ENCODE measurements around the gene CASZ1.

The CASZ1 gene

DNA sequence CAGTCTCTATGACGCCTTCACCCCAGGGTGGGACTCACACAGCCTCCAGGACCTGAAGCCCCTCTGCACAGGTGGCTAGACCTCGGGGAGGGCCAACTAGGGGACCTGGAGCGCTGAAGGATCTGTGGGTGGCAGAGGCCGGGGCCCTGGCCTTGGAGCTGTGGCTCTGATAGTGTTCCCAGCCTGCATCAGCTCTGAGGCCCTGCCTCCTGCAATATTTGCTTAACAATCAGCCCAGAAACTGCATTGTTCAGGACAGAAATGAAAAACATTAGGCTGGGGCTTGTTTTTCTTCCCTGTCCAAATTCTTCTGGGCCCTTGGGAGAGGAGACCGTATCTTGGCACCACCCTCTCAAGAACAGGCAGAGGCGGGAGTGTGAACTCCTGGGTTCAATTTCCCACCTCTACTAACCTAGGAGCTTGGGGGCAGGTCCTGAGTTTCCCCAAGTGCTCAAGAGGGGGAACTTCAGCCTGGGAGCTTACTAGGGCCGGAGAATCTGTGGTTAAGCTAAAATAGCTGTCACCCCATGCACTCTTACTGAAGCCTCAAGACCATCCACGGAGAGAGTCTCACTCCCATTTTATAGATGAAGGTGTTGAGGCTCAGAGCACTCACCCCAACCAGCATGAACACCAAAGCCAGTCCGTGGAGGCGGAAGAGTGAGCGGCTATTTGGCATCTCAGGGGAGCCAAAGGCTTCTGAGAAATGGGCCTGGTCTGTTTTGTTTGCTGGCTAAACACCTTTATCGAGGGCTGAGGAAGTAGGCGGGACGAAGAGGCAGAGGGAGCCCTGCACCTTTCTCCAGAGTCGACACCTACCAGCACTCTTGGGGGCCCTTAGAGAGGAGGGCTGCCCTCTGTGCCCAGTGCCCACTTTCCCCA, 18.8 kb upstream of the CASZ1 start:
- Histone ChIP-seq H3K4me1 (ENCODE audit: control insufficient read depth in 1 of 2, insufficient read depth in 2 of 2, low read length in 2 of 2) (peaks cover 40 to 54% of the 10 kb centered on the region in 2 donors), H3K27me3 (ENCODE audit: control insufficient read depth in 1 of 2, insufficient read depth in 2 of 2, low read length in 2 of 2) (no peaks in the 10 kb centered on the region), H3K36me3 (ENCODE audit: control insufficient read depth in 1 of 2, insufficient read depth in 2 of 2, low read length in 2 of 2) (no peaks in the 10 kb centered on the region), H3K27ac (ENCODE audit: low read depth, low read length) (peak overlapping the region; percentile 24), H3K4me3 (ENCODE audit: low read depth in 1 of 2, low read length in 2 of 2) (peak overlapping the region in 1 of 2 donors; percentile 10), H3K9ac (ENCODE audit: low read depth in 1 of 2, low read length in 2 of 2) (peak overlapping the region; percentile 9 to 31), H3K9me3 (ENCODE audit: control insufficient read depth in 1 of 2, low read length in 2 of 2) (no peaks in the 10 kb centered on the region)

GRCh38 chr1:10814312-10814711, 17.9 kb upstream of the CASZ1 start:
- no peaks in the 10 kb centered on the region for H3K36me3 ChIP-seq (ENCODE audit: control insufficient read depth in 1 of 2, insufficient read depth in 2 of 2, low read length in 2 of 2)
- H3K9ac ChIP-seq (ENCODE audit: low read depth in 1 of 2, low read length in 2 of 2) = no peak overlapping the region
- H3K4me3 ChIP-seq (ENCODE audit: low read depth in 1 of 2, low read length in 2 of 2) = no peak overlapping the region
- no peaks in the 10 kb centered on the region for H3K9me3 ChIP-seq (ENCODE audit: control insufficient read depth in 1 of 2, low read length in 2 of 2)
- peaks cover 32 to 45% of the 10 kb centered on the region in 2 donors for H3K4me1 ChIP-seq (ENCODE audit: control insufficient read depth in 1 of 2, insufficient read depth in 2 of 2, low read length in 2 of 2)
- H3K27ac ChIP-seq (ENCODE audit: low read depth, low read length) = no peak overlapping the region
- H3K27me3 ChIP-seq (ENCODE audit: control insufficient read depth in 1 of 2, insufficient read depth in 2 of 2, low read length in 2 of 2) = no peaks in the 10 kb centered on the region

- no peak overlapping the region for H3K27ac ChIP-seq (ENCODE audit: low read depth, low read length)
- peaks cover 27 to 40% of the 10 kb centered on the region in 2 donors for H3K4me1 ChIP-seq (ENCODE audit: control insufficient read depth in 1 of 2, insufficient read depth in 2 of 2, low read length in 2 of 2)
- H3K36me3 ChIP-seq (ENCODE audit: control insufficient read depth in 1 of 2, insufficient read depth in 2 of 2, low read length in 2 of 2) = no peaks in the 10 kb centered on the region
- H3K9me3 ChIP-seq (ENCODE audit: control insufficient read depth in 1 of 2, low read length in 2 of 2) = no peaks in the 10 kb centered on the region
- no peak overlapping the region for H3K9ac ChIP-seq (ENCODE audit: low read depth in 1 of 2, low read length in 2 of 2)
- H3K27me3 ChIP-seq (ENCODE audit: control insufficient read depth in 1 of 2, insufficient read depth in 2 of 2, low read length in 2 of 2) = peaks cover 0 to 4% of the 10 kb centered on the region in 2 donors
- no peak overlapping the region for H3K4me3 ChIP-seq (ENCODE audit: low read depth in 1 of 2, low read length in 2 of 2)
These were observed 17.4 kb upstream of the CASZ1 start for GRCh38 chr1:10813799-10814198.

DNA sequence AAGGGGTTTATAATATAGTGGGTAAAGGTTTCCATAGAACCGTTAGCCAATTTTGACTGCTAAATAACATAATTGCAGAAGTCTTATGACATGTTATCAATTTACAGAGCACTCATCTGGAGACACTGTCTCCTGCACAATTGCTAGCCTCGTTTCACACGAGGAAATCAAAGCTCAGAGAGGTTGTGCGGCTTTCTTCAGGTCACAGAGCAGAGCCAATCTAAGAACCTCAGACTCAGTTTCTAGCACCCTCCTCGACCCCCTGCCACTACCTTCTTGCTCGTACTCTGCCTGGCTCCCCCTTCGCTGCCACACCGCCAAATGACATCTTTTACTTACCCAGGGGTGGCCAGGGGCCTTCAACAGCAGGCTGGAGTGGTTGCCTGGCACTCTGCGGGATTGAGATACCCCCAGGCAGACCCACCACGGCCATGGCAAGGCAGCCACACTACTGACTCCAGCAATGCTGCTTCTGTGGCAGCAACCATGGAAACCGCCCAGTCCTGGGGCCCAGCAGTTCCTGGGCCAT, 16.0 kb upstream of the CASZ1 start:
- peaks cover 23 to 31% of the 10 kb centered on the region in 2 donors for H3K4me1 ChIP-seq (ENCODE audit: control insufficient read depth in 1 of 2, insufficient read depth in 2 of 2, low read length in 2 of 2)
- H3K36me3 ChIP-seq (ENCODE audit: control insufficient read depth in 1 of 2, insufficient read depth in 2 of 2, low read length in 2 of 2) = no peaks in the 10 kb centered on the region
- H3K27ac ChIP-seq (ENCODE audit: low read depth, low read length) = no peak overlapping the region
- H3K9ac ChIP-seq (ENCODE audit: low read depth in 1 of 2, low read length in 2 of 2) = no peak overlapping the region
- H3K9me3 ChIP-seq (ENCODE audit: control insufficient read depth in 1 of 2, low read length in 2 of 2) = no peaks in the 10 kb centered on the region
- H3K27me3 ChIP-seq (ENCODE audit: control insufficient read depth in 1 of 2, insufficient read depth in 2 of 2, low read length in 2 of 2) = peaks cover 0 to 4% of the 10 kb centered on the region in 2 donors
- no peak overlapping the region for H3K4me3 ChIP-seq (ENCODE audit: low read depth in 1 of 2, low read length in 2 of 2)

DNA sequence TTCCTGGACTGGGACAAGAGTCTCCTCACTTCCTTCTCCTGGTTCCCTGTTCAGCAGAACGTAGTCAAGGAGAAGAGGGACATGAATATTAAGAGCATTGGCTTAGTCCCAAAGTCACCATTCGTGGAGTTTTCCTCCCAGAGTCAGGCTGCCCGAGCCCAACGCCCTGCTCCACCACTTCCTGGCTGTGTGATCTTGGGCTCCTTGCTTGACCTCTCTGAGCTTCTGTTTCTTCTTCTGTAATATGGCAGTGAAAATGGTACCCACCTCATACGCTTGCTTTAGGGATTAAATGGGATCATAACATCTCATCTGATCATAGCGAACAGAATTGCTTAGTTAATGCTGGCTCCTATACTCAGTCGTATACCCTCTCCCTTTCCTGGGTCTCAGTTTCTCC, 12.0 kb upstream of the CASZ1 start:
- Histone ChIP-seq H3K27me3 (ENCODE audit: control insufficient read depth in 1 of 2, insufficient read depth in 2 of 2, low read length in 2 of 2) (peaks cover 2 to 4% of the 10 kb centered on the region in 2 donors), H3K4me3 (ENCODE audit: low read depth in 1 of 2, low read length in 2 of 2) (no peak overlapping the region), H3K4me1 (ENCODE audit: control insufficient read depth in 1 of 2, insufficient read depth in 2 of 2, low read length in 2 of 2) (peaks cover 12 to 14% of the 10 kb centered on the region in 2 donors), H3K36me3 (ENCODE audit: control insufficient read depth in 1 of 2, insufficient read depth in 2 of 2, low read length in 2 of 2) (no peaks in the 10 kb centered on the region), H3K9ac (ENCODE audit: low read depth in 1 of 2, low read length in 2 of 2) (no peak overlapping the region), H3K27ac (ENCODE audit: low read depth, low read length) (no peak overlapping the region), H3K9me3 (ENCODE audit: control insufficient read depth in 1 of 2, low read length in 2 of 2) (no peaks in the 10 kb centered on the region)

GRCh38 chr1:10806966-10807365, 10.5 kb upstream of the CASZ1 start:
- H3K27me3 ChIP-seq (ENCODE audit: control insufficient read depth in 1 of 2, insufficient read depth in 2 of 2, low read length in 2 of 2) = peaks cover 2 to 4% of the 10 kb centered on the region in 2 donors

GRCh38 chr1:10803971-10804820, 7.8 kb upstream of the CASZ1 start:
- Histone ChIP-seq H3K36me3 (ENCODE audit: control insufficient read depth in 1 of 2, insufficient read depth in 2 of 2, low read length in 2 of 2) (no peaks in the 10 kb centered on the region), H3K9me3 (ENCODE audit: control insufficient read depth in 1 of 2, low read length in 2 of 2) (no peaks in the 10 kb centered on the region), H3K27me3 (ENCODE audit: control insufficient read depth in 1 of 2, insufficient read depth in 2 of 2, low read length in 2 of 2) (peaks cover 2 to 4% of the 10 kb centered on the region in 2 donors), H3K27ac (ENCODE audit: low read depth, low read length) (peak overlapping the region; percentile 97), H3K9ac (ENCODE audit: low read depth in 1 of 2, low read length in 2 of 2) (peak overlapping the region; percentile 65 to 71), H3K4me1 (ENCODE audit: control insufficient read depth in 1 of 2, insufficient read depth in 2 of 2, low read length in 2 of 2) (peaks cover 22 to 29% of the 10 kb centered on the region in 2 donors), H3K4me3 (ENCODE audit: low read depth in 1 of 2, low read length in 2 of 2) (peak overlapping the region; percentile 34 to 48)

More at GRCh38 chr1:10806966-10807365, 10.5 kb upstream of the CASZ1 start:
- Histone ChIP-seq H3K4me3 (ENCODE audit: low read depth in 1 of 2, low read length in 2 of 2) (no peak overlapping the region), H3K9me3 (ENCODE audit: control insufficient read depth in 1 of 2, low read length in 2 of 2) (no peaks in the 10 kb centered on the region), H3K36me3 (ENCODE audit: control insufficient read depth in 1 of 2, insufficient read depth in 2 of 2, low read length in 2 of 2) (no peaks in the 10 kb centered on the region), H3K27ac (ENCODE audit: low read depth, low read length) (no peak overlapping the region), H3K9ac (ENCODE audit: low read depth in 1 of 2, low read length in 2 of 2) (no peak overlapping the region), H3K4me1 (ENCODE audit: control insufficient read depth in 1 of 2, insufficient read depth in 2 of 2, low read length in 2 of 2) (peaks cover 18 to 23% of the 10 kb centered on the region in 2 donors)

GRCh38 chr1:10802944-10803715, 6.7 kb upstream of the CASZ1 start:
- Histone ChIP-seq H3K27me3 (ENCODE audit: control insufficient read depth in 1 of 2, insufficient read depth in 2 of 2, low read length in 2 of 2) (peaks cover 0 to 2% of the 10 kb centered on the region in 2 donors), H3K36me3 (ENCODE audit: control insufficient read depth in 1 of 2, insufficient read depth in 2 of 2, low read length in 2 of 2) (no peaks in the 10 kb centered on the region), H3K9ac (ENCODE audit: low read depth in 1 of 2, low read length in 2 of 2) (peak overlapping the region; percentile 49 to 65), H3K9me3 (ENCODE audit: control insufficient read depth in 1 of 2, low read length in 2 of 2) (no peaks in the 10 kb centered on the region), H3K27ac (ENCODE audit: low read depth, low read length) (peak overlapping the region; percentile 97), H3K4me3 (ENCODE audit: low read depth in 1 of 2, low read length in 2 of 2) (peak overlapping the region; percentile 23 to 48), H3K4me1 (ENCODE audit: control insufficient read depth in 1 of 2, insufficient read depth in 2 of 2, low read length in 2 of 2) (peaks cover 22 to 29% of the 10 kb centered on the region in 2 donors)

DNA sequence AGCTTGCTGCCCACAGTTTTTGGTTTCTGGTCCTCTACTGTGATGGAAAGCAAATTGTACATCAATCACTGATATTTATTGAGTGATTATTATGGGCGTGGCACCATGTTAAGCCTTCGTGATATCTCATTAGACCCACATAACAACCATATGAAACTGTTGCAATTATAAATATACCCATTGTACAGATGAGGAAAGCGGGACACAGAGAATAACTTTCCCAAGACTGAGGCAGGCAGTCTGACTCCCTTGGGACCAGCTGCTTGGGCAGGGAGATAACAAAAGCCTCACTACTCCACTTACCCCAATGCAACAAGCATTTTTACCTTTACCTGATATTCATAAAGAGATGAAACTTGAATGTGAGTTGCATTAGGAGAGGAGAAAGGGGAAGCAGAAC, 4.3 kb upstream of the CASZ1 start:
- no peak overlapping the region for H3K9ac ChIP-seq (ENCODE audit: low read depth in 1 of 2, low read length in 2 of 2)
- H3K4me3 ChIP-seq (ENCODE audit: low read depth in 1 of 2, low read length in 2 of 2) = no peak overlapping the region
- peaks cover 22 to 29% of the 10 kb centered on the region in 2 donors for H3K4me1 ChIP-seq (ENCODE audit: control insufficient read depth in 1 of 2, insufficient read depth in 2 of 2, low read length in 2 of 2)
- H3K27me3 ChIP-seq (ENCODE audit: control insufficient read depth in 1 of 2, insufficient read depth in 2 of 2, low read length in 2 of 2) = peaks cover 2 to 9% of the 10 kb centered on the region in 2 donors
- no peaks in the 10 kb centered on the region for H3K9me3 ChIP-seq (ENCODE audit: control insufficient read depth in 1 of 2, low read length in 2 of 2)
- no peak overlapping the region for H3K27ac ChIP-seq (ENCODE audit: low read depth, low read length)
- H3K36me3 ChIP-seq (ENCODE audit: control insufficient read depth in 1 of 2, insufficient read depth in 2 of 2, low read length in 2 of 2) = no peaks in the 10 kb centered on the region

Measured in duodenal mucosa (tissue), 2 donors.